HG03039 (cell line): Measurements from ENCODE around the gene PQBP1.
"Not testable (repeated sequence)": the region's sequence is repeated elsewhere in the genome, so short reads cannot be mapped to it uniquely, and the experiment has no call there.

Experiments used
- ATAC-seq: cut with Tn5 transposase; IDR thresholded peaks from one replicate; pipeline ENCODE4 v1.9.1; 2021; ENCODE audit warnings: mild to moderate bottlenecking, moderate library complexity; ENCODE audit not compliant: unreplicated experiment

PQBP1 gene

GRCh38 chrX:48897625-48898306 lies at the start of gene PQBP1, which contains the start of gene TIMM17B:
PQBP1 (plus strand) TSS chrX:48897930; CDS start chrX:48898510, 580 bp downstream.
TIMM17B (minus strand) TSS chrX:48897768; CDS start chrX:48897749, 19 bp downstream.
- ATAC-seq: peak; percentile 88

- no peak for ATAC-seq
Measured at GRCh38 chrX:48848847-48849246, 48.9 kb upstream of the PQBP1 start.

- no peak for ATAC-seq
Measured at GRCh38 chrX:48852857-48853256, 44.9 kb upstream of the PQBP1 start.

GRCh38 chrX:48853494-48853893 lies 44.2 kb upstream of the PQBP1 start:
- not testable (repeated sequence) for ATAC-seq

GRCh38 chrX:48854121-48854804 lies 43.5 kb upstream of the PQBP1 start:
- not testable (repeated sequence) for ATAC-seq

GRCh38 chrX:48854898-48855297 lies 42.8 kb upstream of the PQBP1 start:
- ATAC-seq: no peak

- no peak for ATAC-seq
Measured at GRCh38 chrX:48864210-48864609, 33.5 kb upstream of the PQBP1 start.

GRCh38 chrX:48872017-48872416 lies 25.7 kb upstream of the PQBP1 start:
- ATAC-seq: not testable (repeated sequence)

- not testable (repeated sequence) for ATAC-seq
Measured at GRCh38 chrX:48876944-48877343, 20.8 kb upstream of the PQBP1 start.

GRCh38 chrX:48883729-48884128 lies 14.0 kb upstream of the PQBP1 start:
- ATAC-seq: no peak

- ATAC-seq: not testable (repeated sequence)
Measured at GRCh38 chrX:48886586-48886985, 11.1 kb upstream of the PQBP1 start.

- ATAC-seq: no peak
Measured at GRCh38 chrX:48890296-48890925, 7.3 kb upstream of the PQBP1 start.

- peak; percentile 43 for ATAC-seq
Measured at GRCh38 chrX:48890934-48891401, 6.8 kb upstream of the PQBP1 start.

- peak; percentile 74 for ATAC-seq
Measured at GRCh38 chrX:48891402-48892288, 6.1 kb upstream of the PQBP1 start.

GRCh38 chrX:48892896-48893295 lies 4.8 kb upstream of the PQBP1 start:
- no peak for ATAC-seq

- no peak for ATAC-seq
Measured at GRCh38 chrX:48893556-48894348, 4.0 kb upstream of the PQBP1 start.

GRCh38 chrX:48894891-48895290 lies 2.8 kb upstream of the PQBP1 start:
- ATAC-seq: no peak

GRCh38 chrX:48896611-48897011 lies 1.1 kb upstream of the PQBP1 start:
- ATAC-seq: no peak

GRCh38 chrX:48897157-48897624 lies 539 bp upstream of the PQBP1 start:
- peak; percentile 9 for ATAC-seq

GRCh38 chrX:48899078-48899410 lies 1.3 kb downstream of the PQBP1 start:
- ATAC-seq: no peak
